HG03060 (cell line): ENCODE data around the gene FARP1.

Source experiments
- ATAC-seq: cut with Tn5 transposase; IDR thresholded peaks from one replicate; pipeline ENCODE4 v1.9.1; 2021; ENCODE audit warnings: low read depth, moderate number of reproducible peaks; ENCODE audit not compliant: unreplicated experiment

Gene FARP1

DNA sequence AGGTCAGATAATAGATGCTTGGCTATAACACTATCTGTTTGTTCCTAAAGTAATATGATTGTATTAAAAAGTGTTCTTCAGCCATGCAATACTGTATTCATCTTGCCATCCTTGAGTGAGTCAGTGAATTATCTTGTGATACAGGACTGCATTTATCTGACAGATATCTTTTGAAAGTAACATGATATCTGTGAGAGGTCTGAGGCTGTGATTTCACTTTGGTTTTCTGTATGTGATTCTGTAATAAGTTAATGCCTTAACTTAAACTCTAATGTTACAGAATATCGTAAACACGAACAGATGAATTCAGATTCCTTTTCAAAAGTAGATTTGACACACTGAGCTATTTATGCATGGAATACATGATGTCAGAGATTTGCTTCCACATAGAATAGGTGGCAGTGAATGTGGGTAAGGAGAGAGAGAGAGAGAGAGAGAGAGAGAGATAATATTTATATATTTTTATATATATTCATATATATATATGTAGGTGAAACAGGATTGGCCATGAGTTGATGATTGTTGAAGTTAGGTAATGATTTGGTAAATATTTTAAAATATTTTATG lies 132.1 kb downstream of the FARP1 start:
- no peak for ATAC-seq

DNA sequence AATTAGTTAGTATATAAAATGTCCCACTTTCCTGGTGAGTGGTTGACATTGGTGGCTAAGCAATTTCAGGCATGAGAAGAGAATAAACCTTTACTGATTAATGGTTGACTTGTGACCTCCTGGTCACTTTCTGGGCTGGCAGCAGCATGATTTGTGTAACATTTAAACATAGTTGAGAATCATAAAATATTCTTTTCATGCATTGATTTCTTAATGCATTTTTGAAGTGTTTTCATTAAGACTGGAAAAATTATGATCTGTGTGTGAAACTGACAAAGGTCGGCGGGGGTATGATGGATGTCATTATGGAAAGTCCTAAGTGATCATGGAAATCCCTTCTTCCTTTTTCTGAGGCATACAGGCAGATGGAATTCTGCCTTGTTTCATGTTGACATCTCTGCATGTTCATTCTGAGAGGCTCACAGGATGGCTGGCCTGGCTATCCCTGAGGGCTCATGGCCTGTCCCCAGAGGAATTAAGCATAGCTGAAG lies 132.8 kb downstream of the FARP1 start:
- ATAC-seq, result no peak

DNA sequence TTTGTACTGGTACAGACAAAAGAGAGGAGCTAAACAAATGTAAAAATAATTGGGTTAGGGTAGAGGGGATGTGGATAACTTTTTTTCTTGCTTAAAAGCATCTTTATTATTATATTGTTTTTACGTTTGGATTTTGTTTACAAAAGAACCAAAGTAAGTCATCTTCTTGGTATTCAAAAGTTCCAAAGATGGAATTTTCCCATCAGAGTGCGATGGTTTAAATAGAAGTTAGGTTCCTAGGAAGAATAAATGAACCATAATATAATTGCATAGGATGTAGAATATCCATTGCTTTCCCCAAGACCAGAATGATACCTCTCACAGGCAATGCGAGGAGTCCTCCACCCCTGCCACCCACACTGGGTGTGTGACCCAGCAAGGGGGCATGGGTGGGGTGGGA lies 133.6 kb downstream of the FARP1 start:
- ATAC-seq, result no peak

DNA sequence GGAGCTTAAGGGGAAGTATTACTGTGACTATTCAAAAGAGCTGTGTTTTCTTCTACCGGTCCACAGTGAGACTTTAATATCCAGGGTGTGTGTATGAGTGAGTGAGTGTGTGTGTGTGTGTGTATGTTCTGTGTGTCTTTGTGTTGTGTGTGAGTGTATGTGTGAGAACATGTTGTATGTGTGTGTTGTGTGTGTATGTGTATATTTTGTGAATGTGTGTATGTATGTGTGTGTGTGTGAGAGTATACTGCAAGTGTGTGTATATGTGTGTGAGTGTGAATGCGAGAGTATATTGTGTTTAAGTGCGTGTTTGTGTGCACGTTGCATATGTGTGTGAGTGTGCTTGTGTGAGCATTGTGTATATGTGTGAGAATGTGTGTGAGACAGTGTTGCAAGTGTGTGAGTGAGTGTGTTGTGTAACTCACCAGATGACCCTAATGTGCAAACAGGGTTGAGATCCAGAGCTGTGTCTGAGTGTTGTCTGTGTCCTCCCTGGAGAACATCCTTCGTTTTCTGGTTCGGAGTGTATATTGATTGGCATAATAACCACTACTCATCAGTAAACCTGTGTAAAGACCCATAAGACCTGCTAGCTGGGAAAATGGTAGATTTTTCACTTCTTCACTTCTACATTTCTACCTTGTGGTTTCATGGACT lies 135.3 kb downstream of the FARP1 start:
- ATAC-seq, result no peak

DNA sequence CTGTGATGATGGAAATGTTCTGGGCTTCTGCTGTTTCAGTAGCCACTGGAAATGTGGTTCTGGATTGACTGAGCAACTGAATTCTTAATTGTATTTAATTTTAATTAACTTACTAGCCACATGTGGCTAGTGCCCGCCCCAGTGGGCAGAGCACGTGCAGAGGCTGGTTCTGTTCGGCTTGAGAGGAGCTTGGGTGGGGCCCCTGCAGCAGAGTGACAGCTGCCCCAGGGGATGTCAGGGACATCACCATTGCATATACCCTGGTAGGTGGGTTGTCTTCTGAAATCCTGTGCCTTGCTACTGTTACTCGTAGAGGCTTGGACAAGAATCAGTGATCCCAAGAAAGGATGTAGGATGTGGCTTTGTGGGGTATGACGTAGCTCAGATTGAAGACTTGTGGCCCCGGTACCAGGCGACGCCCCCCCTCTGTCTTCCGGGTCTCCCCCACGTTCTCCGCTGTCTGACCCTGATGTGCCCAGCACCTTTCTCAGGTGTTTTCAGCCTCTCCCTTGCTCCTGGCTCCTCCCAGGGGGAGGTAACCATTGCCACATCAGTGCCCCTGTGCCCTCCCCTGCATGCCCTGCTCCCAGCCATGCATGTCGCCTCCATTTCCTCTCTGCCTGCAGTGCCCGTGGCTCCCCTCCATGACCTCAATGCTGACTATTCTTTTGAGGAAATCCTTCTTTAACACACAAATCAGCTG lies 136.7 kb downstream of the FARP1 start:
- no peak for ATAC-seq

DNA sequence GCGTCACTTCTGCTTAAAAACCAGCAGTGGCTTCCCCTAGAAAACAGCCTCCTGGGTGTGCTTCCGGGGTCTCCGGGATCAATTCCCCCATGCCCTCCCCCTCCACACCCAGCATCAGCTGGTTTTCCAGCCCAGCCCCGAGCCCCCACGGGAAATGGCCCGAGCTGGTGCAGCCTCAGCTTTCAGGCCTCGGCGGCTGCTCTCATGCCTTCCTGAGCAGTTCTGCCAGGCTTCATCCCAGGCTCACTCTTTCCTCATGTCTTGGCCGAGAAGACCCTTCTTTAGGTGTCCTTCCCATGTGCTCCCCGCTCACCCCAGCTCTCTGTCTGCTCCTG lies 137.2 kb downstream of the FARP1 start:
- no peak for ATAC-seq

DNA sequence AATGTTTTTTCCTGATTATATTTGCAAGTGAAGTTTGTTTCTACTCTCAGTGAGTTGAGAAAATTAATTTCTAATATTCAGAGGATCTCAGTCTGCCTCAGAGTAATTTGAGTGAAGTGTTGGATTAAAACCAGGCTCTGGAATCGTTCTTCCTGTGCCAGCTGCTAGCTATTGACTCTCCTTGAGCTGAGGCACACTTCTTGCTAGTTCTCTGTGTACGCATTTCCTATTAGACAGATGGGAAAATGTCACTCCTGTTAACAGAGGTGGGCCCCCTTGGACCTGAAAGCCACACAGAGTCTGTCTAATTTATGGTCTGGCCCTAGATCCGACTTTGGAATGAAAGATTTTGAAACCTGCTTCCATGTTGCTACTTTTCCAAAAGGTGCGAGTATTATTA lies 141.8 kb downstream of the FARP1 start:
- no peak for ATAC-seq

DNA sequence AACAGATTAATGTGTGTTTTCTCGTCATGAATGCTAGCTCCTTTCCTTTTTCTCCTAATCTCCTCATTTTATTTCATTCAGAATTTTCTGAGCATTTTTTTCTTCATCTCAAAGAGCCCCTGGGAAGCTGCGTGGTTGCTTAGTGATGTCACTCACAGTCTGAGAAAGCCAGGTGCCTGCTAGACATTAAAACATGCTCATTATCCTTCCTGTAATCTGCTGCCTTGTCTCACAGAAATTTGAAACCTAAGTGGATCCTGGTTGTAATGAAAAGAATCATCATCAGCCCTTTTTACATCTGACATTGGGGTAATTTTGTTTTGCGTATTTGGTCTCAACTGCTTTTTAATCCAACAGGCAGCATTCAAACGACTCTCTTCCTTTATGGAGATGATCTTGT lies 142.4 kb downstream of the FARP1 start:
- ATAC-seq, result no peak

DNA sequence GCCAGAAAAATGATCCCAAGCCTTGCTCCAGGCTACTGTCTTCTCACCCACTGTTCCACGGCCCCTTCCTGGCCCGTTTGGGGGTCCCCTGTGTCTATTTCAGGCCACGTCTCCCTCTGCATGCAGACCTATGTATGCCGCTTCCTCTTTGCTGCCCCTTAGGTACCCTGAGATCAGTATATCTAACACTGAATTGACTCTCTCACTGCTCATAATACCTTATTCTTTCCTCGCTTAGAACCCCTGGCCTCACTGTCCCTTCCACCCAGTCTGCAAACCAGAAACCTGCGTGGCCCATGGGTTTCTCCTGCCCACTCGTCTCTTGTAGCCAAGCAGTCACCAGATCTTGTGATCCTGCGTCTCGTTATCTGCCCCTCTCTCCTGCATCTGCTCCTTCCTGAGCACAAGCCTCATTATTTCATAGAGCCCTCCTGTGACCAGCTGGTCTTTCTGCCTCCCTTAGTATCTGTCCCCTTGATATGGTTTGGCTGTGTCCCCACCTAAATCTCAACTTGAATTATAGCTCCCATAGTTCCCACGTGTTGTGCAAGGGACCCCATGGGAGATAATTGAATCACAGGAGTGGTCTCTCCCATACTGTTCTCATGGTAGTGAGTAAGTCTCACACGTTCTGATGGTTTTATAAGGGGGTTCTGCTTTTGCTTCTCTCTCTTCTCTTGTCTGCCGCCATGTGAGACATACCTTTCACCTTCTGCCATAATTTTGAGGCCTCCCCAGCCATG lies 143.1 kb downstream of the FARP1 start:
- no peak for ATAC-seq

DNA sequence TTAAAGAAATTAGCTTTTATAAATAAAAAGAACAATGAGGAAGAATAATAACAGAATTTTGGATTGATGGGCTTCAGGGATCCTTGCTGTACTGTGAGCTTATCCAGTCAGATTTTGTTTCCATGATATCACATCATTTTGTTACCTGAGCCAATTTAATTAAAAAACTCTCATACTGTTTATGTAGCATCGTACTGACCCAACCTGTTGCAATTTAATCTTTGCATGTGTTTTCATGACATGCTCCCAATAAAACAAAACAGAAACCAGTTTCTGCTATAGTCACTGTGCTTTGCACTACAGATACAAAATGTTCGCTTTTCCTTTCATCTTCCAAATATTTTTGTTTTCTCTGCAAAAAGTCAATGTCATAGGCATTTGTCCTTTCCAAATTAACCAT lies 143.9 kb downstream of the FARP1 start:
- ATAC-seq, result no peak

DNA sequence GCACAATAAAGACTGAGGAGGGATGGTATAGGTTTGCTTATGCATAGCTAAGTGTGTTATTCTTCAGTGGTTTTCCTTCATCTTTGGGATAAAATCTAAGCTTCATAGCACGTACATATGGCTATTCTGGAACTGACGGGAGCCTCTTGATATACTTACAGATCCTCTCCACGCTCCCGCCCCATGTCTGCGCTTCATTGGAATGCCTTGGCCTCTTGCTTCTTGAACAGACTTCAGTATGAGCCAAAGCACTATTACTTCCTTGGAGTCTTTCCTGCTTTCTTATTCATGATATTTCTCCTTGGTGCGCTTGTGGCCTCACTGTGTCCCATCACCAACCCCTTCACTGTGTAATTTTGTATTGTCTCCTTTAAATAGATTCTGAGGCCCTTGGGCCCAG lies 145.3 kb downstream of the FARP1 start:
- ATAC-seq, result no peak

DNA sequence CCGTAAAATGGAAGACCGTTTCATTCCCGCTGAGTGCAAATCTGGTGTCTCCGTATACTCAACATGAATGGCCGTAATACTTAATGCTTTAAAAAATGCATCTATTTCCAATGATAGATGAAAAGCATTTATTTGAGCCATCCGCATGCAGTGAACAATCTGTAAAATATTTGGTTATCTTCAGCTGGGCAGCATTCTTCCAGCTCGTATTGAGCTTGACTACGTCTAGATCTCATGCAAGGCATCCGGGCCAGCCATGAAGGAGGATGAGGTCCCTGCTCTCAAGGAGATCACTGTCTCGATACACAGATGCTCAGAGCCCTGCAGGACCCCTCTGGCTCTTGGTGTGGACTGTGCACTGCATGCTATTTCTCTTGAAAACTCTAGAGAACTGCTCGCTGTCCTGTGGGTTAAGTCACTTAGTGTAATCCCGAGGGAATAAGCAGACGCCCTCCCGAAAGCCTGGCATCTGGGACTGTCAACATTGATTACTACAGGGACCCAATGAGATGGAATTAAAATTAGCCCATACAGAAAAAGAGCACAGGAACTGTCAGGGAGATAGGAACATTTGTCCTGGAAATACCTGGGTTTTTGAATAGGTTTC lies 146.5 kb downstream of the FARP1 start:
- ATAC-seq, result no peak

DNA sequence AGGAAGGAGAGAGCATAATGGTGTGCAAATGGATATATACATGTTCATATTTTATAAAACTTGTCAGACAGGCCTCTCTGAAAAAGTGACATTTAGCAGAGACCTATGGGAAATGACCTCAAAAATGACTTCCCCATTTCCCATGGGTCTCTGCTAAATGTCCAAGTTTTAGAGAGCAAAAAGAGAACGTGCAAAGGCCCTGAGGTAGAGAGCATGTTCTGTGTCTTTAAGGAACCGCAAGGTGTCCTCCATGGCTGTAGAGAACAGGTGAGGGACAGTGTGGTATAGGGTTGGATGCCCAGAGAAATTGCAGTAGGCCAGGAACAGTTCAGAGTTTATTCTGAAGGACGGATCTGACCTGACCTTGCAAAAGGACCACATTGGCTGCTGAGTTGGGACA lies 147.4 kb downstream of the FARP1 start:
- no peak for ATAC-seq

DNA sequence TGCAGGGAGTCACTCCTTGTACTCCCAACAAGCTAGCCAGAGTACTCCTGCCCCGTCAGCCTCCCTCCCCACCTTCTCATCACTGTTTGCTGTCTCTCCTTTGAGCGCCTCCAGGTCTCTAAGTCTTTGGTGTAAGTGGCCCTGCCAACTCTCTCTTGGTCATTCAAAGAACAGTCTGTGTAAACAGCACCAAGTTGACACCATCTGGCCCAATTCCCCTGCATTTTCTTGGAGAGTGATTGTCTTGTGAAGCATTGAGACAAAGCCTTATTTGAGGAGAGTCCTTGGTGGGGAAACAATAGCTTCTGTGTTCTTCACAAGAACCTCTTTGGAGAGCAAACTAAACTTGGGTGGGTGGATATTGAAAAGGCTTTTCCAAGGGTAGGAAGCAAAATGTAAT lies 148.8 kb downstream of the FARP1 start:
- no peak for ATAC-seq

DNA sequence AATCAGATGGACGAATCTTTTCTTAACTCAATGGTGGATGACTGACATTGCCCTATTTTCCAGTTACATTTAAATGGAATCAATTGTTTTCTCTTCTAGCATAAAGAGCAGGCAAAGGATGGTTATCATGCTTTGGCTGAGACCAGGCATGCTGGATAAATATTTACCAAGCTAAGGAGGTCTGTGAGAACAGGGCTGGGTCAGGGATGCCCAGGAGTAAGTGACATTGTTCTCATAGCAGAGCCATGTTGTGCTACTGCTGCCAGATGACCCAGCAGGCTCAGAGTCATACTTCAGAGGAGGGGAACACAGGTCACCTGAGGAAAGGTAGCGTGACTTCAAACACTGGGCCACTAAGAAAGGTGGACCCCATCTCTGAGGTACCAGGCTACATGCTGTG lies 150.2 kb downstream of the FARP1 start:
- no peak for ATAC-seq

DNA sequence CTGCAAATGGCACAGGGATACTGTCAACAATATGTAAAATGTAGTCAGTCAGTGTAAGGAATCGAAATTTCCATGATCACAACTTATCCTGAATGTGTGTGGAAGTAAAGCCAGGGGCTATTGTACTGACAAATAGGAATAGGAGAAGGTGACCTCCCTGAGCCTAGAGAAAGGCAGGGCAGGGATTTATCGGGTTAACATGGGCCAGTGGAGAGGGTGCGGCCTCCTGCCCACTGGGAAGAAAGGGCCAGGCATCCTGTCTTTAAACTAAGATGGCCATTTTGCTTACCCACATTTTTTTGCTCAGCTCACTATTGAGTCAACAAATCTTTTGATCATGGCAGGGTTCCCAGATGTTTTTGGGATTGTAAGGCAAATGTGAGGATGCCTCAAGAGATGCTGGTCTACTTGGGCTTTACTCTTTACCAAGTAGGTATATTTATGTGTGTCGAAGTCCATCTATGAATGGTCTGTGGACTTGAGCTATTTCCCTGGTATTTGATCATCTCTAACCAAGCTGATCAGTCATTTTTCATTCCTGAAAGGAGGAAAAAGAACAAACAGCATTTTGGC lies 150.8 kb downstream of the FARP1 start:
- ATAC-seq, result no peak

DNA sequence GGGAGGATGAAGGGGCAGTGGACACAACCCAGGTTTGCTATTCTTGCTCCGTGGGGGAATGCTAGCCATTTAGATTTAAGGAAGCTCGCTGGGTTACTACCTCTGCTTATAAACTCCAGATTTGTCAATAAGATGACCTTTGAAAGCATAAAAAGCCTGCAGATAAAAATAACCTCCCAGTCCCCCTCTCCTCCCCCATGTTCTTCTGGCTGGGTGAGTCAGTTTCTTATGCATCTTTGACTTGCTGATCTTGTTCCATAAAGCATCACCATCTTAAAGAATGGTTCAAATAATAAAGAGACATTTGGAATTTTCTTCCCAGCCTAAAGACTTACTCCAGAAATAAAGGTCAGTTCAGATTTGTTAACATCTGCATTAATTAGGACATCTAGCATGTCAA lies 152.5 kb downstream of the FARP1 start:
- no peak for ATAC-seq

DNA sequence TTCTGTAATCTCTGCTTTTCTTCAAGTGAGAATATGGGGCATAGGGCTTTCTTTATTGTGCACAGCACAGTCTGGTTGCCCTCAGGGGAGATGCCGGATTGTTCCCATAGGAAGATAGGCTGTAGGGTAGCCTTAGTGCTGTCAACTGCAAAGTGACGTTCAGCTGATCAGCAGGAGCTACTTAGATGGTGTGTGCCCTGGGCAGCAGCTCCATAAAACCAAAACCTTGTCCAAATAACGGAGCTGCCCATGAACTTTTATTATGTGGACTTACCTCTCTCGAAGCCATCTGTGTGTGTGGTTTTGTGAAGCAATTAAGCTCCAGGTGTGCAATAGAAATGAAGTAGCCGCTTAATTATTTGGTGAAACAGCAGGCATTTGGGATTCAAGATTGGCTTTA lies 154.2 kb downstream of the FARP1 start:
- no peak for ATAC-seq

DNA sequence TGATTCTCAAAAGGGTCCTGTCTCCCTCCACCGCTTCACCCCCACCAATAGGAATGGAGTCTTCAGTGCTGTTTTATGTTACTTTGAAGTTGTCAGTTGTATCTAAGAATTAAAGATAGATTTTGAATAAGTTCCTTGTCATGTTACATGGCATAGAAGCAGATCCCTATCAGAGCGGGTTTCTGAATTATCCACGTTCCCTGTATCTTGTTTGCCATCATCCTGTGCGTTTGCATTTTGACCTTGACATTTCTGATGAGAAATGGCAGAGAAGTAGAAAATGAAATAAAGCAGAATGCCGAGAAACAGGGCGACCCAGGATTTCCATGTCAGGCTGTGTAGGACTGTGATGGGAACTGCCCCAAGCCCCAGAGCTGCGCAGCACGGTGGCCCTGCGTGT lies 154.9 kb downstream of the FARP1 start:
- ATAC-seq, result no peak

DNA sequence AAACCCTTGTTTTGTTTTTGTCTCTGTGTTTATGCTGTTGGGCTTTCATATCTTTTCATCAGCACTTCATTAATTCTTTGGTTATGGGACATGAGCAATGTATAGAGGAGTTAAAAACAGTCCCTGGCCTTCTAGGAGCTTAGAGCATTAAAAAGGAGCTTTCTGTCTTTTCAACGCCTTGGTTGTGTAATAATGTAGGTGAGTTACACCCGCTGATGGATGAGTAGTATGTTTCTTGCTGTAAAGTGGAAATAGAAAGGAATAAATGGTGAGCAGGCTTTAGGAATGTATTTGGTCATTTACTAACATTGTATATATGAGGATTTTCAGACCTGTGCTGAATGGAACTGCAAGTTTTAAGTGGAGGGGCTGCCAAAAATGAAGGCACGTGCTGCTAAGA lies 155.7 kb downstream of the FARP1 start:
- no peak for ATAC-seq
